Testis (tissue), 2 donors: ENCODE data around the gene RFX6.

Source experiments
- CTCF ChIP-seq, 3 experiments: fragments of 450-650 bp in 2 of 3; fragments of 200-600 bp in 1 of 3; sonication (generic) in 1 of 3; IDR thresholded peaks; one replicate each; pipeline ENCODE4 v1.5.1; 2016 to 2019; ENCODE audit warnings: antibody characterized with exemption in 3 of 3, mild to moderate bottlenecking in 2 of 3, moderate library complexity in 1 of 3
- POLR2A ChIP-seq: fragments of 450-650 bp; IDR thresholded peaks from one replicate; pipeline ENCODE4 v1.6.1; 2017; ENCODE audit warnings: antibody characterized with exemption, mild to moderate bottlenecking, moderate library complexity

DNA sequence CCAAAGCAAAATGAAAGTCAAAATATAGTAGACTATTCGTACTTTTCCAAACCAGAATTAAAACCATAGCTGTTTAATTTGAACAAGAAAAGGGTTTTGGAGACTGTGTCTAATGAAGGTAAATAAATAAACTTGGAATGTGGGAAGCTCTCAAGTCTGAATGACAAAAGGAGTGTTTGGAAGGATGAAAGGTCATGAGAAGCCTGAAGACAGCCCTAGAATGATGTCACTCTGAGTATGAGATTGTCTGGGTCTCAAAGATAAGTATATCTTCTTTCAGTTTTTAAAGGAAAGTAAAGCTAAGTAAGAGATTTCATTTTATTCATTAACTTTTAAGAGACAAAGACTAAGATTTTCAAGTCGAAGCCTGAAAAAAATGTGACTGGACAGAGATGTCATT is 72.9 kb downstream of the RFX6 start:
- no peak for TF ChIP-seq CTCF (IDR thresholded peaks at IDR 0.05)
- no peak for TF ChIP-seq POLR2A
